Activated B cell treated with CpG ODN at 0.5 μM for 24 hours (primary cell): ENCODE results near the gene NCK1. TPM values are rescaled to one million over a fixed set of nuclear protein-coding genes. Genes with fewer than 3 reads are reported as not detected.

Source experiments
- ATAC-seq: fragments of 200-7000 bp; cut with Tn5 transposase; one replicate; pipeline ENCODE4 v1.10.0; 2021; ENCODE audit warnings: low read depth, mild to moderate bottlenecking, moderate library complexity
- CTCF ChIA-PET: fragments of 350-600 bp; sonication (Branson Sonifier 250); formaldehyde crosslinking; loops from one replicate; lab custom pipeline; 2021; ENCODE audit warnings: antibody characterized with exemption; lab: Charles Lee
- POLR2A ChIA-PET: fragments of 350-600 bp; sonication (Branson Sonifier 250); formaldehyde crosslinking; loops from one replicate; lab custom pipeline; 2021; ENCODE audit warnings: antibody characterized with exemption; lab: Charles Lee
- DNase-seq: peaks from one replicate; pipeline ENCODE4 v3.0.0; 2022
- H3K27ac Mint-ChIP-seq: one replicate; pipeline ENCODE4 v1.8.0; 2020; ENCODE audit warnings: mixed read lengths
- H3K27me3 Mint-ChIP-seq: one replicate; pipeline ENCODE4 v1.8.0; 2021; ENCODE audit warnings: mixed read lengths
- H3K36me3 Mint-ChIP-seq: one replicate; pipeline ENCODE4 v1.8.0; 2021; ENCODE audit warnings: low read depth, mixed read lengths
- H3K4me1 Mint-ChIP-seq: one replicate; pipeline ENCODE4 v1.8.0; 2021; ENCODE audit warnings: mixed read lengths
- H3K4me3 Mint-ChIP-seq: one replicate; pipeline ENCODE4 v1.8.0; 2020; ENCODE audit warnings: mild to moderate bottlenecking, mixed read lengths
- H3K9me3 Mint-ChIP-seq: one replicate; pipeline ENCODE4 v1.8.0; 2020; ENCODE audit warnings: mixed read lengths
- intact Hi-C: fragments of 100-400 bp; cut with micrococcal nuclease; formaldehyde crosslinking; loops from one replicate; pipeline ENCODE4 v1.15.1; 2024
- total RNA-seq: library from RNA; stranded (reverse); gene quantifications from 2 replicates; pipeline ENCODE4 v1.2.3, GENCODE V29; 2022
- TF ChIP-seq, protein P1 (sequence below): fragments of 200-600 bp; IDR thresholded peaks from one replicate; pipeline ENCODE4 v1.8.0; 2022; ENCODE audit warnings: antibody characterized with exemption, mild to moderate bottlenecking

Gene NCK1
- total RNA-seq, 1 donor from 2014 or later: 29.7 TPM

DNA sequence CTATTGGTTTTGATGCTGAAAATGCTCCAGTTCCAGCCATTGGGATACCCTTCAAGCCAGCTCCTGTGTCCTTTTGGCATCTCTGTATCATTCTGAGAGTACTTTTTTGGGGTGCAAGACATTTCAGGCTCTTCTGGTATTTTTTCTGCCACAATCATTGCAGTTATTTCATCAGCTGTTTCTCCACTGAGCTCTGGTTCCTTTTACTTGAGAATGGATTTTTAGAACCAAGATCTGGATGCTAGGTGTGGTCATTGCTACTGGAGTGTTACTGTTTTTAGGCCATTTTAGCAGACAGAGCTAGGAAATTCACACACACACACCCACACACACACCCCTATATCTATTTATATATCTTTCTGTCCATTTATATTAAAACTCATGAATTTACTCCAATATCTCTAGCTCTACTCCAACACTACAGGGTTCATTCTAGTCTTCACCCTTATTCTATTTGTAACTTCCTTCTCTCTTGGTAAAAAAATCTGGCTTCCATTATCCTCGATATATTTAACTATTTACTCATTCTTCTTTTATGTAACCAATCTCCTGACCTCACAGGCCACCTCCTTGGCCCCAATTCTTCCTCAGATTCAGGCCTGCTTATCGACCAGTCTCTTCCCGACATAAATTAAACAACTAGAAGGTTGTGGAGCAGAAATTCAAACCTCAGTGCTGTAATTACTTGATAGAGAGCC, 26.0 kb upstream of the NCK1 start:
- Mint-ChIP-seq H3K4me1 (peaks cover 5% of the 10 kb centered on the region), H3K27me3 (no peaks in the 10 kb centered on the region), H3K9me3 (peaks cover 2% of the 10 kb centered on the region), H3K36me3 (peaks cover 7% of the 10 kb centered on the region), H3K4me3 (no peak overlapping the region), H3K27ac (no peak overlapping the region)
- ChIA-PET CTCF (no interaction called here), POLR2A (no interaction called here)
- TF ChIP-seq, protein P1, sequence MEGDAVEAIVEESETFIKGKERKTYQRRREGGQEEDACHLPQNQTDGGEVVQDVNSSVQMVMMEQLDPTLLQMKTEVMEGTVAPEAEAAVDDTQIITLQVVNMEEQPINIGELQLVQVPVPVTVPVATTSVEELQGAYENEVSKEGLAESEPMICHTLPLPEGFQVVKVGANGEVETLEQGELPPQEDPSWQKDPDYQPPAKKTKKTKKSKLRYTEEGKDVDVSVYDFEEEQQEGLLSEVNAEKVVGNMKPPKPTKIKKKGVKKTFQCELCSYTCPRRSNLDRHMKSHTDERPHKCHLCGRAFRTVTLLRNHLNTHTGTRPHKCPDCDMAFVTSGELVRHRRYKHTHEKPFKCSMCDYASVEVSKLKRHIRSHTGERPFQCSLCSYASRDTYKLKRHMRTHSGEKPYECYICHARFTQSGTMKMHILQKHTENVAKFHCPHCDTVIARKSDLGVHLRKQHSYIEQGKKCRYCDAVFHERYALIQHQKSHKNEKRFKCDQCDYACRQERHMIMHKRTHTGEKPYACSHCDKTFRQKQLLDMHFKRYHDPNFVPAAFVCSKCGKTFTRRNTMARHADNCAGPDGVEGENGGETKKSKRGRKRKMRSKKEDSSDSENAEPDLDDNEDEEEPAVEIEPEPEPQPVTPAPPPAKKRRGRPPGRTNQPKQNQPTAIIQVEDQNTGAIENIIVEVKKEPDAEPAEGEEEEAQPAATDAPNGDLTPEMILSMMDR: no peak
- ATAC-seq: no peak
- no peak for DNase-seq
- intact Hi-C loops: no loop called here

DNA sequence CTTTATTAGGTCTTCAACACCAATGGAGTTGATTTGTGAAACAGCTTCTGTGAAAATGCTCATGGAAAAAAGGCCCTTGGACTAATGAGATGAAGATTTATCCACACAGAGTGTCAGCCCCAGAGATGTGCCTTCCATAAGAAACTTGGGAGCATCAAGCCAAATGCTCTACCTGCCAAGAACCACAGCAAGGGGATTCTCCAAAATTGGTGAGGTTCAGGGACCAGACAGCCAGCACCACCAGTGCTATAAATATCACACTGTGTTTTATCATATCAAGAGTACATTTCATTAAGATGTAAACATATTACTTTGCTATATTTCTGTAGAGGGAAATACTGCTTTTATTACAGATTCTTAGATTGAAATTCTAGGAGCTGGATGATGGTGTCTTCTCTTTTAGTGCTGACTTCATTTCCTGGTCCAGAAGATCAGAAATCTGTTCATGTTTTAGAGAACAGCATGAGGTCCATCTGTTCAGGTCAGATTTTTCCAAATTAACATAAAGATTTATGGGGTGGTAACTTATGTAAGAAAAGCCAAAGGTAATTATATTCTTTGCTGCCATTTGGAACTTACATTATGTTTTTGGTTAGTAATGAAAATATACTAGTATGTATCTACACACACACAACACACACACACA, 25.4 kb upstream of the NCK1 start:
- Mint-ChIP-seq H3K4me3 (no peak overlapping the region), H3K27ac (no peak overlapping the region), H3K36me3 (peaks cover 7% of the 10 kb centered on the region), H3K9me3 (peaks cover 2% of the 10 kb centered on the region), H3K27me3 (no peaks in the 10 kb centered on the region), H3K4me1 (peaks cover 5% of the 10 kb centered on the region)
- intact Hi-C loops: no loop called here
- POLR2A ChIA-PET: no interaction called here
- CTCF ChIA-PET: interaction anchor here (1.3 kb wide), 1 partner anchor 177 kb away, joined by 3 read pairs; no protein-coding TSS in a partner anchor
- no peak for DNase-seq
- ATAC-seq: no peak
- TF ChIP-seq, protein P1: no peak

DNA sequence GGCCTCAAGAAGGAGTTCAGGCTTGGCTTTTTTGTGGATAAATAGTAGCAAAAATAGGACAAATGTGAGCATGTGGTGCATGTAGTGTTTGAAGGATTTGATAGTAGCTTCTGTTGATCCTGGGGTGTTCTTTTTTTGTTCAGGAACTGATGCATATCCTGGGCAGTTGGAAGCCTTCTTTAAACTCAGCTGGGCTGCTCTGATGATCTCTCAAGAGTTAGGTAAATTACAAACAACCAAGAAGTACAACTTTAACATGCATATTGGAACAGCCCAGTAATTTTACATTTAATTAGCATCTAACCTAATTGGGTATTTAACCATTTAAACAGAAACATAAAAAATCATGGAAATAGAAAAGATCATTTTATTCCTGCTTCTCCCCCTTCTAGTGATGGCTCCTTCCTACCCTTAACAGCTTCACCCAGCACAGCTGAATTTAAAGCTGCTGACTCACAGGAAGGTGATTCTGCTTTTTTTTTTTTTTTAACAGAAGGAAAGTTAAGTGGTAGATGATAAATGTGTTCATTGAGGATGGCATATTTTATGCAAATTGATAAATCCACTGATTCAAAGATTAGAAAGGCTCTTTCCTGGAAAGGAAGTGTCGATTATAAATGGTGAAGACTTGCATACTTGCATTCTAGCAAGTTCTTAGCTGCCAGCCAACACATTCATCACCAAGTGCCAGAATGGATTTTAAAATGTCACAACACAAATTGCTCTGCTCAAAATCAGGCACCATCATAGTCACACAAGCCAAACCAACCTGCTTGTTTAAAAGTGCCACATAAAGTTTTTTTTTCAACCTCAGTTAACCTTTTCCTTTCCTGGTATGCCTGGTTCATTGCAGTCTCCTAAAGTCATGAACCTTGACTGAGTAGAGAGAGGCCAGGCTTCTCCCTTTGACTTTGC, 23.1 kb upstream of the NCK1 start:
- no peaks in the 10 kb centered on the region for H3K27me3 Mint-ChIP-seq
- H3K4me3 Mint-ChIP-seq: no peak overlapping the region
- ChIA-PET POLR2A (interaction anchor here (1.2 kb wide), 1 partner anchor 23 kb away, joined by 3 read pairs; the partner anchor contains the start of gene NCK1), CTCF (no interaction called here)
- peaks cover 11% of the 10 kb centered on the region for H3K36me3 Mint-ChIP-seq
- TF ChIP-seq, protein P1: no peak
- H3K9me3 Mint-ChIP-seq: no peaks in the 10 kb centered on the region
- ATAC-seq (no peak), DNase-seq (no peak)
- H3K4me1 Mint-ChIP-seq: peaks cover 5% of the 10 kb centered on the region
- intact Hi-C loops: no loop called here
- no peak overlapping the region for H3K27ac Mint-ChIP-seq

DNA sequence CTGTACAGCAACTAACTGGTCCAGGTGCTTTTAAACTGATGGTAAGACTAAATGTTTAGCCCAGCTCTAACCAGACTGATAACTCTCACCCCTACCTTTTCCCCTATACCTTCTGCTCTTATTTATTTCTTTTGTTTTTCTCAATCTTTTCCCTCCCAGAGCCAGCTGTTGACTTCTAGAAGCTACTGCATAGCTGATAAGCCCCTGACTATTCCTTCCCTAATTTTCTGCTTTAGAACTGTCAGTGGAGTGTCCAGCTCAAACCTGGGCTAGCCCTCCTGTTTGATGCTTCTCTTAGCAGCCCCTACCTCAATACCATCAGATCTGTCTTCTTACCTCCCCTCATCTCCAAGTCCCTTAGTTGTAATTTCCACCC, 22.5 kb upstream of the NCK1 start:
- Mint-ChIP-seq H3K36me3 (peaks cover 12% of the 10 kb centered on the region), H3K4me1 (peaks cover 5% of the 10 kb centered on the region), H3K9me3 (no peaks in the 10 kb centered on the region), H3K27ac (no peak overlapping the region), H3K27me3 (no peaks in the 10 kb centered on the region), H3K4me3 (no peak overlapping the region)
- POLR2A ChIA-PET: interaction anchor here (1.2 kb wide), 1 partner anchor 22 kb away, joined by 3 read pairs; the partner anchor contains the start of gene NCK1
- intact Hi-C loops: no loop called here
- CTCF ChIA-PET: no interaction called here
- TF ChIP-seq, protein P1: no peak
- DNase-seq (no peak), ATAC-seq (no peak)
